Ishikawa (cell line): ENCODE measurements around the gene KDM2A.

Source experiments
- CEBPB ChIP-seq: IDR thresholded peaks from 2 replicates; pipeline ENCODE4 v1.6.1; 2012
- CREB1 ChIP-seq: IDR thresholded peaks from 2 replicates; pipeline ENCODE4 v1.6.1; 2012; ENCODE audit warnings: low read depth
- EGR1 ChIP-seq: IDR thresholded peaks from 2 replicates; pipeline ENCODE4 v1.6.1; 2012
- EP300 ChIP-seq: IDR thresholded peaks from 2 replicates; pipeline ENCODE4 v1.6.1; 2012; ENCODE audit warnings: borderline replicate concordance
- FOXM1 ChIP-seq: IDR thresholded peaks from 2 replicates; pipeline ENCODE4 v1.6.1; 2012; ENCODE audit warnings: low read depth, borderline replicate concordance
- MAX ChIP-seq: IDR thresholded peaks from 2 replicates; pipeline ENCODE4 v1.6.1; 2012
- NFIC ChIP-seq: IDR thresholded peaks from 2 replicates; pipeline ENCODE4 v1.6.1; 2012
- RAD21 ChIP-seq: IDR thresholded peaks from 2 replicates; pipeline ENCODE4 v1.6.1; 2012; ENCODE audit warnings: low read depth
- REST ChIP-seq: IDR thresholded peaks from 2 replicates; pipeline ENCODE4 v1.6.1; 2012; ENCODE audit warnings: low read depth, mild to moderate bottlenecking
- TAF1 ChIP-seq: IDR thresholded peaks from 2 replicates; pipeline ENCODE4 v1.6.1; 2012; ENCODE audit warnings: low read depth, mild to moderate bottlenecking
- TCF12 ChIP-seq: IDR thresholded peaks from 2 replicates; pipeline ENCODE4 v1.6.1; 2012; ENCODE audit warnings: low read depth
- TEAD4 ChIP-seq: IDR thresholded peaks from 2 replicates; pipeline ENCODE4 v1.6.1; 2012
- USF1 ChIP-seq: IDR thresholded peaks from 2 replicates; pipeline ENCODE4 v1.6.1; 2012
- YY1 ChIP-seq: IDR thresholded peaks from 2 replicates; pipeline ENCODE4 v1.6.1; 2012; ENCODE audit warnings: low read depth
- ZBTB7A ChIP-seq: IDR thresholded peaks from 2 replicates; pipeline ENCODE4 v1.6.1; 2012; ENCODE audit warnings: low read depth

The KDM2A gene

GRCh38 chr11:67118801-67119584 lies at the start of gene KDM2A:
TSS of gene KDM2A (plus strand) at chr11:67119263. CDS start at chr11:67121317, 2,054 bp downstream.
- peak; percentile 98 for TF ChIP-seq TAF1
- TF ChIP-seq FOXM1, result no peak
- TF ChIP-seq EP300, result no peak; the same call in 1 of the 2 replicates
- TF ChIP-seq RAD21, result no peak
- TF ChIP-seq CEBPB, result no peak
- peak; percentile 79 for TF ChIP-seq EGR1
- no peak for TF ChIP-seq USF1
- no peak for TF ChIP-seq CREB1
- TF ChIP-seq MAX, result 0 out of 2 replicates have a peak, but pooled peaks have one; percentile 40
- no peak for TF ChIP-seq REST
- no peak for TF ChIP-seq TEAD4
- no peak; the same call in 1 of the 2 replicates for TF ChIP-seq ZBTB7A
- peak; percentile 94 for TF ChIP-seq YY1
- no peak for TF ChIP-seq NFIC
- TF ChIP-seq TCF12, result peak; percentile 35; the same call in 1 of the 2 replicates

- TF ChIP-seq MAX (no peak), RAD21 (peak; percentile 24; the same call in 1 of the 2 replicates)
These were observed 47.4 kb upstream of the KDM2A start for GRCh38 chr11:67071420-67072284.

GRCh38 chr11:67072295-67072694 lies 46.8 kb upstream of the KDM2A start:
- TF ChIP-seq CREB1 (no peak), CEBPB (no peak), EP300 (no peak), REST (no peak)

GRCh38 chr11:67073908-67074307 lies 45.2 kb upstream of the KDM2A start:
- TF ChIP-seq CEBPB, result no peak
- TF ChIP-seq USF1, result no peak
- no peak for TF ChIP-seq CREB1
- TF ChIP-seq RAD21, result no peak
- no peak for TF ChIP-seq ZBTB7A
- no peak for TF ChIP-seq TCF12
- TF ChIP-seq EP300, result no peak
- no peak for TF ChIP-seq MAX
- TF ChIP-seq YY1, result no peak
- no peak for TF ChIP-seq TEAD4
- TF ChIP-seq NFIC, result no peak
- no peak for TF ChIP-seq EGR1
- TF ChIP-seq FOXM1, result no peak
- no peak for TF ChIP-seq TAF1
- TF ChIP-seq REST, result no peak
